HG03159 (cell line): Measurements from ENCODE around the gene TLR3.
"Not testable (repeated sequence)": the region's sequence is repeated elsewhere in the genome, so short reads cannot be mapped to it uniquely, and the experiment has no call there.

Experiments
- ATAC-seq: cut with Tn5 transposase; IDR thresholded peaks from one replicate; pipeline ENCODE4 v1.9.1; 2021; ENCODE audit warnings: mild to moderate bottlenecking, moderate library complexity; ENCODE audit not compliant: unreplicated experiment

Gene TLR3

DNA sequence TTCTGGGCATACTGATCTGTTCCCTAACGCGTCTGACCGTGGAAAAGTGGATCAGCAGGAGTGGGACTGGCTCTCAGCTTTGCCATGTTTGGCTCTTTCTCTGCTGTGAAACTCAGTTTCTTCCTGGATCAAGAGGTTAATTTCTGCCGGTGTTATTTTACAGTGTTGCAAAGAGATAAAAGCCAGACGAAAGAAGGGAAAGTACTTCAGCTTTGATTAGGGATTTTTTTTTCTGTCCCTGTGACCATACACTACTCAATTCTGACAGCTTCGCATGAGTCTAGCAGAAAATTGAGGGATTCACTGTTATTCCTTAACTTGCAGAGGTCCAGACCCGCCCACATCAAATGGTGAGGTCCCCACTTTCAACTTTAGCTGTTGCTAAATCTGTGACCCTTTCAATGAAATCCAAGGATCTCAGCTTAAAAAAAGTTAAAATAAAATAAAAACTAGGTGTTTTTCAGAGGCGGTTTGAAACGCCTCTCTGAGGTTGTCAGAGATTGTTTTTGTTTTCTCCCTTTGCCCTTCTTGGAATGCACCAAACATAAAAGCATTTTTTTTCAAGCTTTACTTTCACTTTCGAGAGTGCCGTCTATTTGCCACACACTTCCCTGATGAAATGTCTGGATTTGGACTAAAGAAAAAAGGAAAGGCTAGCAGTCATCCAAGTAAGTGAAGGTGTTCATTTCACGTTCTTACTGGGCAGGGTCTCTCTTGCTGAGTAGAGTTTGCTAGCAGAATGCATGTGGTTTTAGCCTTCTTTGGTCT lies at the start of gene TLR3:
TSS of gene TLR3 (plus strand) at position 576 of the 768 bp plus-strand sequence. CDS start 7,464 bp downstream, outside the sequence.
- peak; percentile 14 for ATAC-seq

GRCh38 chr4:186019269-186019668 lies 49.7 kb upstream of the TLR3 start:
- no peak for ATAC-seq

DNA sequence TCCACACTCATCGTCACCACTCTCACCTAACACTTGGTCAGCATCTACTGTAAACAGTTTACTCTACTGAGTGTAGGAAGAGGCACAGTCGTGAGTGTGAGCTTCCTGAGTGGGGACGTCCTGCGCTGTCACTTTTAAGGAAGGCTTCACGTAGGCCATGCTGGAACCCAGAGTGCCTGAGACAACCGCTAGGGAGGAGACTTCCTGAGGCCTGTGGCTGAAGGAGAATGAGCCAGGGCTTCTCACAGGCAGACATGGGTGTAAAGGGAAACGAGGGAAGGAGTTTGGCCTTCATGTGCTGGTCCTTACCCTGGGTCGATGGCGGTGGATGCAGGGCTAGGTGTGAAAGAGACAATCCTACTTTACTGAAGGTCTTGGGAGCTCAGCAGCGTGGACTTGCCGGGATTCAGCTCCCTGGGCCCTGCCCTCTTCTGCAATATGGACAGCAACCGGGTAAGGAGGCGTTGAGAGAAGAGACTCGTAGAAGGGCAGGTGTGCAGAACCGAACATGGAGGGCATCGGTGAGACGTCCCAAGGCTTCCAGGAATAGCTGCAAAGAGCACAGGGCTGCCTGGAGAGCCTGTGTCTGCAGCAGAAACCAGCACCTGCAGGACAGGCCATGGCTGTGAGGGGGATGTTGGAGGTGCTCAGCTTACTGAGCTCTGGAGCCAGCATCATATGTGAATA lies 48.7 kb upstream of the TLR3 start:
- no peak for ATAC-seq

DNA sequence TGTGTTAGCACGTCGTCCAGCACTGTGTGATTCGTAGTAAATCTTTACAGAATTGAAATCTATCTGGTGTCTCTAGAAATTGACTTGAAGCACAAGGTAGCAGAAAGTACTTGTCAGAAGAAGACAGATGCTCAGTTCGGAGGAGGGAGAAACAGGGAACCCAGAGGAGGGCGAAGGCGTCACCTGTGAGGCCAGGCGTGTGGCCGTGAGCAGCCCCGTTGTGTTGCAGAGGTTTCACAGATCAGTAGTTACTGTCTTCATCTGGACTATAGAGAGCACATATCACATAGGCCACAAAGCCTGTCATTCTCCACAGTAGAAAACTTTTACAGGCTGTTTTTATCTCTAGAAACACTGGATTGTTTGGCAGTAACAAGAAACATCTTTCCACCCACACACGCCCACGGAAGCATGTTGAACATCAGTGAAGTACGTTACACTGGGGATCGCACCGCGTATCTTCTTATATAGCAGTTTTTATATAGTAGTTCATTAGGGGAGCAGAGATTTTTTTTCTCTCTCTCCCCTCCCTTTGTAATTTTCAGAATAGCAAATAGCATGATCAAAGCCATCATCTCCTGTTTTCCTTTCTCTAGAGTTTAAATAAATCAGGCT lies 48.1 kb upstream of the TLR3 start:
- no peak for ATAC-seq

- ATAC-seq, result no peak
Observed at GRCh38 chr4:186021461-186022167, 47.3 kb upstream of the TLR3 start.

DNA sequence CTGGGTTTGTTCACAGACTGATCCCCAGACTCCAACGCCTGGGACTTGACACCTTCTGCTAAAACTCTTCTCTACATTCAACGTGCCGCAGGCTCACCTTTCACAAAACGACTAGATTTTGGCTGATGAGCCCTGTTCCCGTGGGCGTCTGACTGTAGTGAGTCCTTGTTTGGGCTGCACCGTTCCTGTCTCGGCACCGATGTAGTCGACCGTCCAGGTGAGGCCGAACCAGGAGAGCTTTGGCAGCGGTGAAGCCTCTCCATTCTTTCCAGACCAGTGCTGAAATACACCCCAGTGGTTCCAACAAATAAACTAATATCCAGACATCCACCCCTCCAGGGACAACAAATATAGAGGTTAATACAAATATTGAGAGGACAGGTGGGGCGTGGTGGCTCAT lies 45.0 kb upstream of the TLR3 start:
- no peak for ATAC-seq

GRCh38 chr4:186024637-186025407 lies 44.1 kb upstream of the TLR3 start:
- ATAC-seq, result no peak

- ATAC-seq, result no peak
Observed at GRCh38 chr4:186025408-186025690, 43.6 kb upstream of the TLR3 start.

GRCh38 chr4:186027405-186027804 lies 41.6 kb upstream of the TLR3 start:
- no peak for ATAC-seq

- no peak for ATAC-seq
Observed at GRCh38 chr4:186029571-186030398, 39.2 kb upstream of the TLR3 start.

GRCh38 chr4:186030399-186030775 lies 38.6 kb upstream of the TLR3 start:
- no peak for ATAC-seq

DNA sequence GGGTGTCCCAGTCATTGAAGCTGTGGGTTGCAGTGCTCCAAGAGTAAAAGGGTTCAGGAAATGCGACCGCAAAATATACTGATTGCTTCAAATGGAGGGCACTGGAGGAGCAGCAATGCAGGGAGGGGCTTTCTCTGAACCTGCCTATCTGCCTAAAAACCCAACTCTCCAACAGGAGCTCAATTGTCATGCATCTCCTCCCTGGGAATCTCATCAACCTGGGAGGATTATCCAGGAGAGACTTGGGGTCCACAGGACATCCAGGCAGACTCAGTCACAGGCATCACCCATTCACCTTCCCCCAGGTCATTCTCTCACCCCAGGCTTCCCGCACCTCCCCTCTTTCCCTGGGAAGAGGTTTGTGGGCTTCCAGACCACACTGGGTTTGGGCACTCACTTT lies 38.2 kb upstream of the TLR3 start:
- no peak for ATAC-seq

- ATAC-seq, result no peak
Observed at GRCh38 chr4:186032259-186032658, 36.7 kb upstream of the TLR3 start.

- no peak for ATAC-seq
Observed at GRCh38 chr4:186033027-186033426, 35.9 kb upstream of the TLR3 start.

- ATAC-seq, result not testable (repeated sequence)
Observed at GRCh38 chr4:186034613-186035012, 34.3 kb upstream of the TLR3 start.

- no peak for ATAC-seq
Observed at GRCh38 chr4:186036976-186037581, 31.9 kb upstream of the TLR3 start.

- peak; percentile 81 for ATAC-seq
Observed at GRCh38 chr4:186037692-186038658, 31.0 kb upstream of the TLR3 start.

GRCh38 chr4:186039697-186040096 lies 29.3 kb upstream of the TLR3 start:
- ATAC-seq, result no peak
